ENCODE data around the gene PLA2G12B. TPM values are rescaled to one million over a fixed set of nuclear protein-coding genes. Genes with fewer than 3 reads are reported as not detected.
"Not testable (repeated sequence)": the region's sequence is repeated elsewhere in the genome, so short reads cannot be mapped to it uniquely, and the experiment has no call there.

PLA2G12B gene
- total RNA-seq, 1 experiment from 2014 or later, result 16.8 TPM

- Mint-ChIP-seq H3K27ac (ENCODE audit: unreplicated experiment) (no peak overlapping the region), H3K4me3 (ENCODE audit: unreplicated experiment) (no peak overlapping the region), H3K36me3 (ENCODE audit: insufficient read depth, unreplicated experiment) (peaks cover 7% of the 10 kb centered on the region), H3K27me3 (ENCODE audit: insufficient read depth, unreplicated experiment) (no peaks in the 10 kb centered on the region), H3K9me3 (ENCODE audit: unreplicated experiment) (no peaks in the 10 kb centered on the region), H3K4me1 (ENCODE audit: low read depth, unreplicated experiment) (no peaks in the 10 kb centered on the region)
- Histone ChIP-seq H3K4me1 (no peaks in the 10 kb centered on the region), H3K36me3 (ENCODE audit: control insufficient read depth, insufficient read depth, low read length) (no peaks in the 10 kb centered on the region), H3K27me3 (replicated peaks; ENCODE audit: control insufficient read depth, insufficient read depth, low read length) (no peaks in the 10 kb centered on the region), H3K4me3 (ENCODE audit: low read depth, low read length) (no peak overlapping the region), H3K9me3 (no peaks in the 10 kb centered on the region)
- BruUV-seq (replicated peaks), result no TSS peak
- DNase-seq, result no peak
- CTCF ChIA-PET, result no interaction called here
- POLR2A ChIA-PET, result no interaction called here
- no peak for TF ChIP-seq CTCF (IDR thresholded peaks at IDR 0.05; ENCODE audit: insufficient read depth in 1 of 2, low read depth in 1 of 2, low read length in 1 of 2, severe bottlenecking in 1 of 2, unreplicated experiment in 1 of 2)
- intact Hi-C loops (cut with micrococcal nuclease; ENCODE audit: unreplicated experiment), result no loop called here
Measured at GRCh38 chr10:72997099-72997498, 42.5 kb upstream of the PLA2G12B start.

GRCh38 chr10:72995459-72995858 is 40.9 kb upstream of the PLA2G12B start:
- H3K36me3 Mint-ChIP-seq (ENCODE audit: insufficient read depth, unreplicated experiment); H3K9me3 ChIP-seq; H3K27ac Mint-ChIP-seq (ENCODE audit: unreplicated experiment); POLR2A ChIA-PET; H3K4me3 ChIP-seq (ENCODE audit: low read depth, low read length); H3K4me1 Mint-ChIP-seq (ENCODE audit: low read depth, unreplicated experiment); H3K27me3 ChIP-seq (replicated peaks; ENCODE audit: control insufficient read depth, insufficient read depth, low read length); H3K4me1 ChIP-seq; H3K27me3 Mint-ChIP-seq (ENCODE audit: insufficient read depth, unreplicated experiment); DNase-seq; H3K9me3 Mint-ChIP-seq (ENCODE audit: unreplicated experiment); BruUV-seq (replicated peaks); H3K4me3 Mint-ChIP-seq (ENCODE audit: unreplicated experiment); intact Hi-C loops (cut with micrococcal nuclease; ENCODE audit: unreplicated experiment); CTCF ChIA-PET; H3K36me3 ChIP-seq (ENCODE audit: control insufficient read depth, insufficient read depth, low read length): not testable (repeated sequence)

GRCh38 chr10:72989771-72990170 is 35.2 kb upstream of the PLA2G12B start:
- DNase-seq; intact Hi-C loops (cut with micrococcal nuclease; ENCODE audit: unreplicated experiment); H3K27me3 Mint-ChIP-seq (ENCODE audit: insufficient read depth, unreplicated experiment); H3K27ac Mint-ChIP-seq (ENCODE audit: unreplicated experiment); H3K9me3 ChIP-seq; H3K36me3 Mint-ChIP-seq (ENCODE audit: insufficient read depth, unreplicated experiment); CTCF ChIA-PET; H3K4me3 Mint-ChIP-seq (ENCODE audit: unreplicated experiment); H3K4me3 ChIP-seq (ENCODE audit: low read depth, low read length); H3K9me3 Mint-ChIP-seq (ENCODE audit: unreplicated experiment); H3K36me3 ChIP-seq (ENCODE audit: control insufficient read depth, insufficient read depth, low read length); POLR2A ChIA-PET; H3K4me1 ChIP-seq; H3K4me1 Mint-ChIP-seq (ENCODE audit: low read depth, unreplicated experiment); BruUV-seq (replicated peaks); H3K27me3 ChIP-seq (replicated peaks; ENCODE audit: control insufficient read depth, insufficient read depth, low read length): not testable (repeated sequence)

GRCh38 chr10:72984618-72985017 is 30.0 kb upstream of the PLA2G12B start:
- H3K27me3 ChIP-seq (replicated peaks; ENCODE audit: control insufficient read depth, insufficient read depth, low read length); H3K4me3 Mint-ChIP-seq (ENCODE audit: unreplicated experiment); CTCF ChIA-PET; DNase-seq; H3K4me1 Mint-ChIP-seq (ENCODE audit: low read depth, unreplicated experiment); H3K36me3 ChIP-seq (ENCODE audit: control insufficient read depth, insufficient read depth, low read length); H3K4me3 ChIP-seq (ENCODE audit: low read depth, low read length); H3K36me3 Mint-ChIP-seq (ENCODE audit: insufficient read depth, unreplicated experiment); intact Hi-C loops (cut with micrococcal nuclease; ENCODE audit: unreplicated experiment); H3K27me3 Mint-ChIP-seq (ENCODE audit: insufficient read depth, unreplicated experiment); BruUV-seq (replicated peaks); H3K4me1 ChIP-seq; H3K27ac Mint-ChIP-seq (ENCODE audit: unreplicated experiment): not testable (repeated sequence)
- peaks cover 12% of the 10 kb centered on the region for H3K9me3 ChIP-seq
- H3K9me3 Mint-ChIP-seq (ENCODE audit: unreplicated experiment), result peaks cover 10% of the 10 kb centered on the region
- POLR2A ChIA-PET, result interaction anchor here (0.7 kb wide), 1 partner anchor 9 kb away, joined by 7 read pairs; no protein-coding TSS in a partner anchor
